Karpas-422 (cell line): ENCODE data around the gene LRCH1. TPM values are rescaled to one million over a fixed set of nuclear protein-coding genes. Genes with fewer than 3 reads are reported as not detected.

Experiments
- DNase-seq: peaks from one replicate; pipeline ENCODE4 v3.0.0-alpha.2; 2015
- H2AFZ ChIP-seq: fragments of 200-600 bp; sonication (generic); 2 replicates; pipeline ENCODE4 v1.6.1; 2014; ENCODE audit warnings: antibody characterized with exemption, low read length, mixed read lengths
- H3K27ac ChIP-seq: fragments of 200-600 bp; sonication (generic); 2 replicates; pipeline ENCODE4 v1.5.1; 2014; ENCODE audit warnings: mild to moderate bottlenecking, low read length, moderate library complexity
- H3K27me3 ChIP-seq: fragments of 200-600 bp; sonication (generic); 2 replicates; pipeline ENCODE4 v1.6.1; 2014; ENCODE audit warnings: low read length, mixed read lengths
- H3K36me3 ChIP-seq: fragments of 200-600 bp; sonication (generic); 2 replicates; pipeline ENCODE4 v1.6.1; 2014; ENCODE audit warnings: low read length, mixed read lengths; ENCODE audit not compliant: insufficient read depth
- H3K4me1 ChIP-seq: fragments of 200-600 bp; sonication (generic); 2 replicates; pipeline ENCODE4 v1.6.1; 2014; ENCODE audit warnings: mild to moderate bottlenecking, low read length, mixed read lengths
- H3K4me2 ChIP-seq: fragments of 200-600 bp; sonication (generic); 2 replicates; pipeline ENCODE4 v1.6.1; 2014; ENCODE audit warnings: low read length, low read depth, mild to moderate bottlenecking; ENCODE audit not compliant: poor library complexity, severe bottlenecking
- H3K4me3 ChIP-seq: fragments of 200-600 bp; sonication (generic); 2 replicates; pipeline ENCODE4 v1.5.1; 2014; ENCODE audit warnings: mild to moderate bottlenecking, antibody characterized with exemption, low read length, mixed read lengths
- H3K79me2 ChIP-seq: fragments of 200-600 bp; sonication (generic); 2 replicates; pipeline ENCODE4 v1.6.1; 2014; ENCODE audit warnings: mild to moderate bottlenecking, low read length, mixed read lengths
- H3K9ac ChIP-seq: fragments of 200-600 bp; sonication (generic); 2 replicates; pipeline ENCODE4 v1.6.0; 2014; ENCODE audit warnings: low read length
- H3K9me2 ChIP-seq: fragments of 200-600 bp; sonication (generic), shearing (Covaris generic); replicated peaks from 2 replicates; pipeline ENCODE4 v1.6.0; 2014; ENCODE audit warnings: mild to moderate bottlenecking, low read length, moderate library complexity; ENCODE audit not compliant: insufficient read depth
- H3K9me3 ChIP-seq: fragments of 300-700, 200-600 bp; sonication (generic); 2 replicates; pipeline ENCODE4 v1.6.1; 2014; ENCODE audit warnings: low read length, mixed read lengths
- H4K20me1 ChIP-seq: fragments of 200-600 bp; sonication (generic); 2 replicates; pipeline ENCODE4 v1.6.1; 2014; ENCODE audit warnings: mild to moderate bottlenecking, antibody characterized with exemption, low read length, low read depth; ENCODE audit not compliant: insufficient read depth
- total RNA-seq: library from RNA; depleted of rRNA; stranded (reverse); fragments of >200 nt; shearing (Covaris generic); gene quantifications from 2 replicates; pipeline ENCODE4 v1.2.3, GENCODE V29; 2014; ENCODE audit warnings: low replicate concordance

LRCH1 gene
- total RNA-seq, 1 experiment from 2014 or later, result 0.56 TPM

DNA sequence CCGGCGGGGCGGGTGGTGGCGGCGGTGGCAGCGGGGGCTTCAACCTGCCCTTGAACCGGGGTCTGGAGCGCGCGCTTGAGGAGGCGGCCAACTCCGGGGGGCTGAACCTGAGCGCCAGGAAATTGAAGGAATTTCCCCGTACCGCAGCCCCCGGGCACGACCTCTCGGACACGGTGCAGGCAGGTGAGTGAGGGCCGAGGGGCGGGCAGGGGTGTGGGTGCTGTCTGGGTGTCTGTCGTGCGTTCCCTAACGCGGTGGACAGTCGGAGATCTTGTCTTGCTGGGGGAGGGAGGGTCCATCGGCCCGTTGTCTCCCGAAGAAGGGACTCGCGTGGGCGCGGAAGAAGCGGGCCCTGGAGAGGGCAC, 533 bp downstream of the LRCH1 start:
- H4K20me1 ChIP-seq, result peaks cover 8% of the 10 kb centered on the region; the same call in 1 of the 2 replicates
- H2AFZ ChIP-seq, result peak overlapping the region; percentile 96; the same call in 1 of the 2 replicates
- H3K4me1 ChIP-seq, result peaks cover 25% of the 10 kb centered on the region
- peak overlapping the region; percentile 77 for H3K9ac ChIP-seq
- DNase-seq, result no peak
- peak overlapping the region; percentile 84 for H3K4me2 ChIP-seq
- H3K9me3 ChIP-seq, result no peaks in the 10 kb centered on the region
- no peak overlapping the region for H3K27ac ChIP-seq
- no peaks in the 10 kb centered on the region for H3K79me2 ChIP-seq
- no peaks in the 10 kb centered on the region for H3K9me2 ChIP-seq
- 0 out of 2 replicates have a peak, but pooled peaks cover 2% of the 10 kb centered on the region for H3K27me3 ChIP-seq
- H3K36me3 ChIP-seq, result no peaks in the 10 kb centered on the region
- H3K4me3 ChIP-seq, result peak overlapping the region; percentile 76

GRCh38 chr13:46553886-46554858, 1.2 kb downstream of the LRCH1 start:
- H3K27ac ChIP-seq, result no peak overlapping the region
- H3K27me3 ChIP-seq, result 0 out of 2 replicates have a peak, but pooled peaks cover 2% of the 10 kb centered on the region
- no peaks in the 10 kb centered on the region for H3K9me2 ChIP-seq
- peak overlapping the region; percentile 96 for H2AFZ ChIP-seq
- peak overlapping the region; percentile 84 for H3K4me2 ChIP-seq
- H3K36me3 ChIP-seq, result no peaks in the 10 kb centered on the region
- no peaks in the 10 kb centered on the region for H3K79me2 ChIP-seq
- H3K9ac ChIP-seq, result peak overlapping the region; percentile 77
- peaks cover 8% of the 10 kb centered on the region; the same call in 1 of the 2 replicates for H4K20me1 ChIP-seq
- peak overlapping the region; percentile 76 for H3K4me3 ChIP-seq
- no peaks in the 10 kb centered on the region for H3K9me3 ChIP-seq
- peaks cover 25% of the 10 kb centered on the region for H3K4me1 ChIP-seq
- DNase-seq, result peak; percentile 67

- no peak overlapping the region for H3K9ac ChIP-seq
- no peaks in the 10 kb centered on the region for H3K9me3 ChIP-seq
- peaks cover 25% of the 10 kb centered on the region for H3K4me1 ChIP-seq
- H3K79me2 ChIP-seq, result no peaks in the 10 kb centered on the region
- no peak overlapping the region for H2AFZ ChIP-seq
- no peak overlapping the region for H3K4me2 ChIP-seq
- H3K9me2 ChIP-seq, result no peaks in the 10 kb centered on the region
- no peaks in the 10 kb centered on the region for H3K36me3 ChIP-seq
- DNase-seq, result no peak
- H3K27ac ChIP-seq, result no peak overlapping the region
- peaks cover 13% of the 10 kb centered on the region; the same call in 1 of the 2 replicates for H4K20me1 ChIP-seq
- no peak overlapping the region for H3K4me3 ChIP-seq
- 0 out of 2 replicates have a peak, but pooled peaks cover 2% of the 10 kb centered on the region for H3K27me3 ChIP-seq
These were observed 2.0 kb downstream of the LRCH1 start for GRCh38 chr13:46554951-46555350.

- Histone ChIP-seq H3K9ac (no peak overlapping the region), H3K36me3 (no peaks in the 10 kb centered on the region), H2AFZ (no peak overlapping the region), H3K4me1 (peaks cover 25% of the 10 kb centered on the region), H3K79me2 (no peaks in the 10 kb centered on the region), H3K9me3 (no peaks in the 10 kb centered on the region), H3K27ac (no peak overlapping the region), H4K20me1 (peaks cover 15% of the 10 kb centered on the region; the same call in 1 of the 2 replicates), H3K4me3 (no peak overlapping the region), H3K4me2 (no peak overlapping the region), H3K9me2 (no peaks in the 10 kb centered on the region), H3K27me3 (0 out of 2 replicates have a peak, but pooled peaks cover 2% of the 10 kb centered on the region)
- DNase-seq, result no peak
These were observed 2.9 kb downstream of the LRCH1 start for GRCh38 chr13:46555722-46556417.

DNA sequence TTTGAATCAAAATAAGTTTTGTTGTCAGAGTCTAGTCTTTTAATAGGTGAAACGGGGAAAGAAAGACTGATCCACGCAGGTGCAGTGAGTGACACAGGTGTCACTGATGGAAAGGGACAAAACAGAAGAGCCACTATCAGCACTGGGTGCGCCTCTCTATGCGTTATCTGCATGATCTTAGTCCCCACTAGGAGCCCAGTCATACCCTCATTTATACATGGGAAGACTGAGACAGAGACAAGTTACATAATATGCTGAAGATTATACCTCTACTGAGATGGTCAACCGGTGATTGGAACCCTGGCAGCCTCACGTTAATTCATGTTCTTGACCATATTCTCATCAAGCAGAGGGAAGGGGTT, 3.4 kb downstream of the LRCH1 start:
- no peak overlapping the region for H3K27ac ChIP-seq
- H3K9ac ChIP-seq, result no peak overlapping the region
- no peak overlapping the region for H2AFZ ChIP-seq
- H3K36me3 ChIP-seq, result no peaks in the 10 kb centered on the region
- no peaks in the 10 kb centered on the region for H3K79me2 ChIP-seq
- H3K4me2 ChIP-seq, result no peak overlapping the region
- H3K4me3 ChIP-seq, result no peak overlapping the region
- DNase-seq, result no peak
- H4K20me1 ChIP-seq, result peaks cover 15% of the 10 kb centered on the region; the same call in 1 of the 2 replicates
- no peaks in the 10 kb centered on the region for H3K9me2 ChIP-seq
- H3K27me3 ChIP-seq, result 0 out of 2 replicates have a peak, but pooled peaks cover 2% of the 10 kb centered on the region
- peaks cover 25% of the 10 kb centered on the region for H3K4me1 ChIP-seq
- no peaks in the 10 kb centered on the region for H3K9me3 ChIP-seq

DNA sequence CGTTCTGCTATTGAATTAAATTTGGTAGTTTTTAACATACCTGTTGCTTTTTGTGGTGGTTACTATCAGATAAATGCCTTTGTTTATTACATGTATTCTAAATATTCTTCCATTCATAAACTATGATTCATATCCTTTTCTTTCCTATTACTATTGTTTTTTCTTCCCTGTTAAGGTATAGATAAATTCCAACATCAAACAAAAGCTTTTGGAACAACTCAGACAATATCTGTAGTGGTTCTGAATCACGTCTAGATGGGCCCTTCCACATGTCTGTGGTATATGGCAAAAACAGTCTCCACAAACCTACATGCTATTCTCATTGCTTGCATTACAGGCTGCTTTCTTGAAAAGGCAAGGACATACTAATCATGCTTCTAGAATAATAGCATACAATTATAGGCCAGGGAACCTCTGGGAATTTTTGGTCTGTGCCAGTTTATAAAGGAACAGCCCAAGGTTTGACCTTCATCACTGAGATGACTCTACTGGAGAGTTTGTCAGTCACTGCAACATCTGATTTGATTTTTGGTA, 6.4 kb downstream of the LRCH1 start:
- Histone ChIP-seq H3K9me2 (no peaks in the 10 kb centered on the region), H4K20me1 (peaks cover 22% of the 10 kb centered on the region; the same call in 1 of the 2 replicates), H2AFZ (no peak overlapping the region), H3K9me3 (no peaks in the 10 kb centered on the region), H3K9ac (no peak overlapping the region), H3K27ac (no peak overlapping the region), H3K4me3 (no peak overlapping the region), H3K4me1 (peaks cover 4% of the 10 kb centered on the region), H3K4me2 (no peak overlapping the region), H3K79me2 (no peaks in the 10 kb centered on the region), H3K36me3 (no peaks in the 10 kb centered on the region), H3K27me3 (0 out of 2 replicates have a peak, but pooled peaks cover 1% of the 10 kb centered on the region)
- DNase-seq, result no peak

- no peaks in the 10 kb centered on the region for H3K9me3 ChIP-seq
- H3K4me1 ChIP-seq, result no peaks in the 10 kb centered on the region
- no peak overlapping the region for H2AFZ ChIP-seq
- H3K4me3 ChIP-seq, result no peak overlapping the region
- no peaks in the 10 kb centered on the region for H3K36me3 ChIP-seq
- H3K27ac ChIP-seq, result no peak overlapping the region
- H3K9ac ChIP-seq, result no peak overlapping the region
- H3K27me3 ChIP-seq, result no peaks in the 10 kb centered on the region
- H4K20me1 ChIP-seq, result 0 out of 2 replicates have a peak, but pooled peaks cover 16% of the 10 kb centered on the region
- H3K79me2 ChIP-seq, result no peaks in the 10 kb centered on the region
- no peak overlapping the region for H3K4me2 ChIP-seq
- no peaks in the 10 kb centered on the region for H3K9me2 ChIP-seq
- DNase-seq, result no peak
These were observed 7.8 kb downstream of the LRCH1 start for GRCh38 chr13:46560778-46561177.

DNA sequence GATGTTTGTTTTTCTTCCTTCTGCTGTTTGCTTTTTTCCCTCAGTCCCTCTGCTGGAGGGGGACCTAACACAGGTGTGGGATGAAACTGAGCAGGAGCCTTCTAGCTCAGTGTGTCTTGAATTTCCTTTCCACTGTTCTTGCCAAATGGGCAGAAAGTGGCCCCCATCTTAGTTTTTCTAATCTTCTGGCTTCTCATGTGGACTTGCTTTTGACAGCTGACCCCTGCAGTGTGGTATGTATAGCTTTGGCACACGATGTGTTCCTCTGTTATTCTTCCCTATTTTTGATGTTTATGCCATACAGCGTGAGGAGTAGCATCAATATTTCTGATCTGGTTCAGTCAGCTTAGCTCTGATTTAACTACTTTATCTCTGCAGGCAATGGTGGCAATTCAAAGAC, 8.3 kb downstream of the LRCH1 start:
- Histone ChIP-seq H3K9me3 (no peaks in the 10 kb centered on the region), H3K4me1 (no peaks in the 10 kb centered on the region), H3K79me2 (no peaks in the 10 kb centered on the region), H4K20me1 (0 out of 2 replicates have a peak, but pooled peaks cover 16% of the 10 kb centered on the region), H3K4me2 (no peak overlapping the region), H2AFZ (no peak overlapping the region), H3K4me3 (no peak overlapping the region), H3K36me3 (no peaks in the 10 kb centered on the region), H3K9me2 (no peaks in the 10 kb centered on the region), H3K27me3 (no peaks in the 10 kb centered on the region), H3K9ac (no peak overlapping the region), H3K27ac (no peak overlapping the region)
- DNase-seq, result no peak
